SK-N-SH treated with all-trans-retinoic acid at 6 μM for 48 hours (cell line): ENCODE data around the gene CDH24.

ENCODE experiments used
- BACH2 ChIP-seq: fragments of 250-450 bp; sonication (Bioruptor Pico); IDR thresholded peaks from 2 replicates; pipeline ENCODE4 v1.9.0; 2021; ENCODE audit warnings: mild to moderate bottlenecking, borderline replicate concordance
- CREB5 ChIP-seq: fragments of 250-450 bp; sonication (Bioruptor Pico); IDR thresholded peaks from 2 replicates; pipeline ENCODE4 v1.5.1; 2020; ENCODE audit warnings: low read depth, mild to moderate bottlenecking, moderate library complexity
- CSDC2 ChIP-seq: fragments of 250-450 bp; sonication (Bioruptor Pico); IDR thresholded peaks from 2 replicates; pipeline ENCODE4 v1.5.0; 2020; ENCODE audit warnings: mild to moderate bottlenecking, moderate library complexity
- ESRRG ChIP-seq: fragments of 250-450 bp; sonication (Bioruptor Pico); IDR thresholded peaks from 2 replicates; pipeline ENCODE4 v1.6.1; 2021; ENCODE audit warnings: mild to moderate bottlenecking
- ISL1 ChIP-seq: fragments of 250-450 bp; sonication (Bioruptor Pico); IDR thresholded peaks from 2 replicates; pipeline ENCODE4 v2.1.2; 2022; ENCODE audit warnings: mild to moderate bottlenecking, moderate library complexity
- OSR1 ChIP-seq: fragments of 250-450 bp; sonication (Bioruptor Pico); IDR thresholded peaks from 2 replicates; pipeline ENCODE4 v1.8.0; 2022; ENCODE audit warnings: moderate library complexity, mild to moderate bottlenecking, inconsistent platforms
- PATZ1 ChIP-seq: fragments of 250-450 bp; sonication (Bioruptor Pico); IDR thresholded peaks from 2 replicates; pipeline ENCODE4 v1.8.0; 2020; ENCODE audit warnings: mild to moderate bottlenecking, moderate library complexity, borderline replicate concordance
- POU6F1 ChIP-seq: fragments of 250-450 bp; sonication (Bioruptor Pico); IDR thresholded peaks from 2 replicates; pipeline ENCODE4 v1.8.0; 2021; ENCODE audit warnings: low read depth, mild to moderate bottlenecking, moderate library complexity, borderline replicate concordance
- RARB ChIP-seq: fragments of 250-450 bp; sonication (Bioruptor Pico); IDR thresholded peaks from 2 replicates; pipeline ENCODE4 v1.8.0; 2021; ENCODE audit warnings: mild to moderate bottlenecking, moderate library complexity
- SNAI2 ChIP-seq: fragments of 250-450 bp; sonication (Bioruptor Pico); IDR thresholded peaks from 2 replicates; pipeline ENCODE4 v1.5.0; 2020; ENCODE audit warnings: mild to moderate bottlenecking, moderate library complexity
- TCF4 ChIP-seq: fragments of 250-450 bp; sonication (Bioruptor Pico); IDR thresholded peaks from 2 replicates; pipeline ENCODE4 v1.8.0; 2021; ENCODE audit warnings: mild to moderate bottlenecking, moderate library complexity, borderline replicate concordance
- TOX ChIP-seq: fragments of 250-450 bp; sonication (Bioruptor Pico); IDR thresholded peaks from 2 replicates; pipeline ENCODE4 v1.8.0; 2021; ENCODE audit warnings: mild to moderate bottlenecking, moderate library complexity, borderline replicate concordance
- ZC3H10 ChIP-seq: fragments of 250-450 bp; sonication (Bioruptor Pico); IDR thresholded peaks from 2 replicates; pipeline ENCODE4 v1.5.1; 2021; ENCODE audit warnings: mild to moderate bottlenecking, moderate library complexity
- ZFP30 ChIP-seq: fragments of 450-650 bp; formaldehyde crosslinking; IDR thresholded peaks from 2 replicates; pipeline ENCODE4 v1.5.0; 2022; ENCODE audit warnings: mild to moderate bottlenecking, moderate library complexity

GRCh38 chr14:23105348-23105824 lies 48.1 kb upstream of the CDH24 start:
- TF ChIP-seq PATZ1 (CRISPR knock-in tag) (no peak), ZFP30 (CRISPR knock-in tag) (no peak), CREB5 (CRISPR knock-in tag) (no peak), POU6F1 (CRISPR knock-in tag) (no peak), ESRRG (CRISPR knock-in tag) (no peak), TCF4 (CRISPR knock-in tag) (no peak), ISL1 (CRISPR knock-in tag) (no peak), RARB (CRISPR knock-in tag) (no peak), BACH2 (no peak), OSR1 (no peak), SNAI2 (CRISPR knock-in tag) (no peak), ZC3H10 (no peak), CSDC2 (CRISPR knock-in tag) (no peak), TOX (CRISPR knock-in tag) (no peak)
